ENCODE results near the gene OXGR1.
"Not testable (repeated sequence)": the region's sequence is repeated elsewhere in the genome, so short reads cannot be mapped to it uniquely, and the experiment has no call there.

The OXGR1 gene

GRCh38 chr13:96994017-96994857 is at the start of gene OXGR1:
Gene OXGR1, minus strand, starts transcription at chr13:96994476. Its CDS starts 6,717 bp downstream, at chr13:96987759.
- no peak for ATAC-seq

GRCh38 chr13:97043302-97043701 is 49.0 kb upstream of the OXGR1 start:
- ATAC-seq, result no peak
- no peak for DNase-seq

More at GRCh38 chr13:96994017-96994857, at the start of gene OXGR1:
- DNase-seq, result no peak

- DNase-seq (no peak), ATAC-seq (no peak)
These were observed 36.6 kb upstream of the OXGR1 start for GRCh38 chr13:97030705-97031452.

GRCh38 chr13:97028441-97029299 is 34.4 kb upstream of the OXGR1 start:
- DNase-seq, result peak; percentile 59
- peak; percentile 80 for ATAC-seq

- no peak for DNase-seq
- no peak for ATAC-seq
These were observed 32.9 kb upstream of the OXGR1 start for GRCh38 chr13:97027162-97027554.

GRCh38 chr13:97026531-97027161 is 32.4 kb upstream of the OXGR1 start:
- no peak for ATAC-seq
- no peak for DNase-seq

- DNase-seq, ATAC-seq: not testable (repeated sequence)
These were observed 29.5 kb upstream of the OXGR1 start for GRCh38 chr13:97023812-97024211.

GRCh38 chr13:97023117-97023516 is 28.8 kb upstream of the OXGR1 start:
- no peak for DNase-seq
- no peak for ATAC-seq

- ATAC-seq, result no peak
- DNase-seq, result no peak
These were observed 27.0 kb upstream of the OXGR1 start for GRCh38 chr13:97021241-97021640.

GRCh38 chr13:97020689-97021240 is 26.5 kb upstream of the OXGR1 start:
- ATAC-seq, result no peak
- DNase-seq, result no peak

- no peak for ATAC-seq
- DNase-seq, result no peak
These were observed 25.9 kb upstream of the OXGR1 start for GRCh38 chr13:97020194-97020593.

GRCh38 chr13:97019236-97019635 is 25.0 kb upstream of the OXGR1 start:
- DNase-seq, result no peak
- ATAC-seq, result no peak

GRCh38 chr13:97018029-97018819 is 23.9 kb upstream of the OXGR1 start:
- DNase-seq (peak; percentile 14), ATAC-seq (no peak)

- no peak for ATAC-seq
- DNase-seq, result no peak
These were observed 23.0 kb upstream of the OXGR1 start for GRCh38 chr13:97017322-97017721.

- no peak for DNase-seq
- ATAC-seq, result no peak
These were observed 21.5 kb upstream of the OXGR1 start for GRCh38 chr13:97015661-97016350.

GRCh38 chr13:97012251-97013048 is 18.2 kb upstream of the OXGR1 start:
- DNase-seq, result no peak
- no peak for ATAC-seq

GRCh38 chr13:97011446-97012131 is 17.3 kb upstream of the OXGR1 start:
- DNase-seq, result no peak
- no peak for ATAC-seq

- DNase-seq (no peak), ATAC-seq (no peak)
These were observed 14.4 kb upstream of the OXGR1 start for GRCh38 chr13:97008643-97009042.

Data from stimulated activated naive CD8-positive, alpha-beta T cell treated with anti-CD3 and anti-CD28 coated beads, Interleukin-15, Interleukin-2, amounts not matched to agents 100 U/mL and 50 U/mL, for 24 hours (primary cell).